Astrocyte of the hippocampus (primary cell): ENCODE data around the gene PIGBOS1.

Experiments used
- DNase-seq: peaks from one replicate; pipeline ENCODE4 v3.0.0; 2011; ENCODE audit warnings: low read depth, low spot score

Gene PIGBOS1

GRCh38 chr15:55267401-55268175 lies 51.3 kb downstream of the PIGBOS1 start:
- DNase-seq, result peak; percentile 73
